Activated CD4-positive, alpha-beta T cell treated with anti-CD3 and anti-CD28 coated beads, Interleukin-2, amount 10 ng/mL, durations not matched to agents 24 days and 14 days (primary cell): Measurements from ENCODE around the gene GLCCI1. TPM values are rescaled to one million over a fixed set of nuclear protein-coding genes. Genes with fewer than 3 reads are reported as not detected.
"Not testable (repeated sequence)": the region's sequence is repeated elsewhere in the genome, so short reads cannot be mapped to it uniquely, and the experiment has no call there.

Source experiments
- DNase-seq: peaks from one replicate; pipeline ENCODE4 v3.0.0; 2022
- H3K27ac Mint-ChIP-seq: one replicate; pipeline ENCODE4 v1.8.0; 2022; ENCODE audit warnings: mild to moderate bottlenecking, mixed read lengths
- H3K27me3 Mint-ChIP-seq: one replicate; pipeline ENCODE4 v1.8.0; 2022; ENCODE audit warnings: mixed read lengths
- H3K36me3 Mint-ChIP-seq: one replicate; pipeline ENCODE4 v1.8.0; 2022; ENCODE audit warnings: low read depth, mild to moderate bottlenecking, mixed read lengths
- H3K4me1 Mint-ChIP-seq: one replicate; pipeline ENCODE4 v1.8.0; 2021; ENCODE audit warnings: mixed read lengths
- H3K4me3 Mint-ChIP-seq: one replicate; pipeline ENCODE4 v1.8.0; 2022; ENCODE audit warnings: mild to moderate bottlenecking, moderate library complexity, mixed read lengths
- H3K9me3 Mint-ChIP-seq: one replicate; pipeline ENCODE4 v1.8.0; 2021; ENCODE audit warnings: mixed read lengths
- intact Hi-C: fragments of 100-400 bp; cut with micrococcal nuclease; formaldehyde crosslinking; loops from one replicate; pipeline ENCODE4 v1.15.1; 2023
- total RNA-seq: library from RNA; stranded (reverse); gene quantifications from 2 replicates; pipeline ENCODE4 v1.2.3, GENCODE V29; 2022

Gene GLCCI1
- total RNA-seq, 1 donor from 2014 or later, result 10.9 TPM

DNA sequence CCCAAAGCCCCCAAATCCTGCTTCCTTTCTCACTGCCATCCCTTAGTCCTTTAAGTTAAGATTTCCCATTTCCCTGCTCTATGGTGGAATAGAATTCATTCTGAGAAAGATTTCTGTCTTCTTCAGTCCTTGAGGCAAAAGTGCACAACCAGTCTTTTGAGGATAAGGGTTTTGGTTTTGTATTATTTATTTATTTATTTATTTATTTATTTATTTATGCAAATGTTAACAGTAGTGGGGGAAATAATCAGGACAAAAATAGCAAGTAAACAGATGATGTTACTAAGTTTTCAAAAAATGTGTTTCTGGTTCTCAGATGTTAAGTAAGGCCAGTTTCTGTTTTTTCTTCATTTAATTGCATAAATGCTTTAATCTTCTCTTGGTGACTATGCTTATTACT lies 84.2 kb downstream of the GLCCI1 start:
- no peak overlapping the region for H3K27ac Mint-ChIP-seq
- DNase-seq, result no peak
- peaks cover 23% of the 10 kb centered on the region for H3K36me3 Mint-ChIP-seq
- no peaks in the 10 kb centered on the region for H3K27me3 Mint-ChIP-seq
- H3K9me3 Mint-ChIP-seq, result peaks cover 3% of the 10 kb centered on the region
- H3K4me1 Mint-ChIP-seq, result peaks cover 19% of the 10 kb centered on the region
- intact Hi-C loops, result no loop called here
- H3K4me3 Mint-ChIP-seq, result no peak overlapping the region

DNA sequence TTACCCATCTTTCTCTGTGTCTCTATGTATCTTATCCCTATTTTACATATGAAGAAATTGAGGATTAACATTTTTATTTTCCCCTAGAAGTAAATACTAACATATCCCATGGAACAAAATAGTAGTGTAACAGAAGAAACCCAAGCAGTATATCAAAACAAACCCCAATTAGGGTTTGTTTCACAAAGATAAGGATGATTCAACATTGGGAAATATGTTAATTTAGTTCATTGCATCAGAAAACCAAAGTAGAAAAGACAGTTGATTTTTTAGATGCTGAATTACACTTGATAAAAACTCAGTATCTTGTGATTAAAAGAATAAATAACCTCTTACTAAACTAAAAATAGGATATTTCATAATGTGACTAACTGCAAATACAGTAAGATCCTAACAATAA lies 87.8 kb downstream of the GLCCI1 start:
- Mint-ChIP-seq H3K27me3 (no peaks in the 10 kb centered on the region), H3K4me1 (peaks cover 10% of the 10 kb centered on the region), H3K4me3 (no peak overlapping the region), H3K36me3 (peaks cover 32% of the 10 kb centered on the region), H3K27ac (no peak overlapping the region), H3K9me3 (no peaks in the 10 kb centered on the region)
- intact Hi-C loops, result no loop called here
- DNase-seq, result no peak

DNA sequence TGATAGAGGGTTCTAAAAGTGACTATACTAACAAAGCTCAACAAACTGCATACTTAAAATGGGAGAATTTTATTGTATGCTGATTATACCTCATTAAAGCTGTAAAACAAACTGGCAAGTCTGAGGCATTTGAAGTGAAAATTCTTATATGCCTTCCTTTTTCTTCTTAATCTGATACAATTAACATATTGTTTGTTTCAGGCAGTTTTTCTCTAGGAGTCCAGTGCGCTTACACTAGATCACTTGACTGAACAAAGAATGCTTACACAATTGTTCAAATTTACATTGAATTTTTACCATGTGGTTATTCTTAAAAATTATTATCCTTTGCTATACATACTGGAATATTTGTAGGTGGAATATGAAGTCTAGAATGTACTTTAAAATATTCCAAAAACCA lies 89.0 kb downstream of the GLCCI1 start:
- H3K36me3 Mint-ChIP-seq, result peaks cover 37% of the 10 kb centered on the region
- intact Hi-C loops, result no loop called here
- peaks cover 3% of the 10 kb centered on the region for H3K9me3 Mint-ChIP-seq
- no peak overlapping the region for H3K4me3 Mint-ChIP-seq
- peaks cover 5% of the 10 kb centered on the region for H3K4me1 Mint-ChIP-seq
- H3K27me3 Mint-ChIP-seq, result no peaks in the 10 kb centered on the region
- H3K27ac Mint-ChIP-seq, result no peak overlapping the region
- DNase-seq, result no peak

DNA sequence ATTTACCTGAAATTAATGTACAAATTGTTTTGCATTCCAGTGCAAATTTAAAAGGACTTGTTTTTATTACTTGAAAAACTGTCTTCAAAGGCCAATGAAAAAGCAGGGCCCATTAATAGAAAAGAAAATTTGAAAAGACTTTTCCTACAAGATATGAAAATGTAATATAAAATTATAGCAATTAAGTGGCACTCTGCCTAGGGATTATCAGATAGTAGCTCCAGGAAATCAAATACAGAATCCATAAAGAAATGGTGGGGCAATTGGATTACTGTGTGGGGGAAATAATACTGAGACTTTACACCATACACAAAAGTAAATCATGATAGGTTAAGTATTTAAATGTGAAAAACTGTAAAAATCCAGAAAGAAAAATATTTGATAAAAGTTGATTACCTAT lies 89.7 kb downstream of the GLCCI1 start:
- Mint-ChIP-seq H3K27ac (no peak overlapping the region), H3K4me1 (peaks cover 5% of the 10 kb centered on the region), H3K4me3 (no peak overlapping the region), H3K9me3 (peaks cover 5% of the 10 kb centered on the region), H3K36me3 (peaks cover 44% of the 10 kb centered on the region), H3K27me3 (no peaks in the 10 kb centered on the region)
- intact Hi-C loops, result no loop called here
- no peak for DNase-seq

DNA sequence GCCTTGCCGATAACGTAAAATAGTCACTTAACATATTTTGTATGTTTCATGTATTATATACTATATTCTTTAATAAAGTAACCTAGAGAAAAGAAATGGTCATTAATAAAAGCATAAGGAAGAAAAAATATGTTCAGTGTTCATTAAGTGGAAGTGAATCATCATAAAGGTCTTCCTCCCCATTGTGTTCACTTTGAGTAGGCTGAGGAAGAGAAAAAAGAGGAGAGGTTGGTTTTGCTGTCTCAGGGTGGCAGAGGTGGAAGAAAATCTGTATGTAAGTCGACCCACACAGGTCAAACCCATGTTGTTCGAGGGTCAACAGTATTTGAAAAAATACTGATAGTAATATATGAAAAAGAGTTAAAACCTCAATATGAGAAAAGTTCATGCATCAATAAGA lies 90.3 kb downstream of the GLCCI1 start:
- DNase-seq, result no peak
- peaks cover 5% of the 10 kb centered on the region for H3K4me1 Mint-ChIP-seq
- intact Hi-C loops, result no loop called here
- H3K27me3 Mint-ChIP-seq, result no peaks in the 10 kb centered on the region
- H3K9me3 Mint-ChIP-seq, result peaks cover 5% of the 10 kb centered on the region
- no peak overlapping the region for H3K27ac Mint-ChIP-seq
- H3K36me3 Mint-ChIP-seq, result peaks cover 49% of the 10 kb centered on the region
- H3K4me3 Mint-ChIP-seq, result no peak overlapping the region

DNA sequence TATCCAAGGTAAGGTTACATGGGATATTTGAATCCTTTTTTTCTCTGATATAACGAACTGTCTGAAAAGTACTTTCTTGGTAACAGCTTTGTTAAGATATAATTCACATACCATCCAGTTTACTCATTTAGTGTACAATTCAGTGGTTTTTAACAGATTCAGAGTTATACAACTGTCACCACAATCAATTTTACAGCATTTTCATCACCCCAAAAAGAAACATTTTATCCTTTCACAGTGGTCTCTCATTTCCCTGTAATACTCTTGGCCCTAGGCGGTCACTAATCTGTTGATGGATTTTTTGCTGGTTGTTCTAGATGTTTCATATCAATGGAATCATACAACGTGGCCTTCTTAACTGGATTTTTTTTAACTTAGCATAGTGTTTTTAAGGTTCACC lies 91.6 kb downstream of the GLCCI1 start:
- peaks cover 14% of the 10 kb centered on the region for H3K9me3 Mint-ChIP-seq
- no peaks in the 10 kb centered on the region for H3K27me3 Mint-ChIP-seq
- H3K4me3 Mint-ChIP-seq, result no peak overlapping the region
- H3K27ac Mint-ChIP-seq, result no peak overlapping the region
- H3K4me1 Mint-ChIP-seq, result peaks cover 7% of the 10 kb centered on the region
- intact Hi-C loops, result no loop called here
- no peak for DNase-seq
- H3K36me3 Mint-ChIP-seq, result peaks cover 57% of the 10 kb centered on the region

DNA sequence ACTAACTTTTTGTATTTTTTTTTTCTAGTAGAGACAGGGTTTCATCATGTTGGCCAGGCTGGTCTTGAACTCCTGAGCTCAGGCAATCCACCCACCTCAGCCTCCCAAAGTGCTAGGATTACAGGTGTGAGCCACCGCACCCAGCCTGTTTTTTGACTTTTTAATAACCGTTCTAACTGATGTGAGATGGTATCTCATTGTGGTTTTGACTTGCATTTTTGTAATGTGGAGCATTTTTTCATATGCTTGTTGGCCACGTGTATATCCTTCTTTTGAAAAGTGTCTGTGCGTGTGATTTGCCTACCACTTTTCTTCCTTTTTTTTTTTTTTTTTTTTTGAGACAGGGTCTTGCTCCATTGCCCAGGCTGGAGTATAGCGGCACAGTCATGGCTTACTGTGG lies 94.7 kb downstream of the GLCCI1 start:
- peaks cover 63% of the 10 kb centered on the region for H3K36me3 Mint-ChIP-seq
- H3K4me3 Mint-ChIP-seq, intact Hi-C loops, H3K4me1 Mint-ChIP-seq, H3K27ac Mint-ChIP-seq, DNase-seq, H3K27me3 Mint-ChIP-seq: not testable (repeated sequence)
- peaks cover 29% of the 10 kb centered on the region for H3K9me3 Mint-ChIP-seq

DNA sequence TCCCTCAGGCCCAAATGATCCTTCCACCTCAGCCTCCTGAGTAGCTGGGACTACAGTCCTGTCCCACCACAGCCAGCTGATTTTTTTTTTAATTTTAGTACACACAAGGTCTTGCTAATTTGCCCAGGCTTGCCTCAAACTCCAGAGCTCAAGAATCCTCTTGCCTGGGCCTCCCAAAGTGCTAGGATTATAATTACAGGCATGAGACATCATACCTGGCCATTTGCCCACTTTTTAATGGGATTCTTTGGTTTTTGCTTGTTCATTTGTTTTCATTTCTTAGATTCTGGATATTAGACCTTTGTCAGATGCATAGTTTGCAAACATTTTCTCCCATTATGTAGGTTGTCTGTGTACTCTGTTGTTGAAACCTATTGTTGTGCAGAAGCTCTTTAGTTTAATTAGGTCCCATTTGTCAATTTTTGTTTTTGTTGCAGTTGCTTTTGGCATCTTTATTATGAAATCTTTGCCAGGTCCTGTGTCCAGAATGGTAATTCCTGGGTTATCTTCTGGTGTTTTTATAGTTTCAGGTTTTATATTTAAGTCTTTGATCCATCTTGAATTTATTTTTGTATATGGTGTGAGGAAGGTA lies 95.2 kb downstream of the GLCCI1 start:
- Mint-ChIP-seq H3K27me3 (no peaks in the 10 kb centered on the region), H3K27ac (no peak overlapping the region), H3K9me3 (peaks cover 29% of the 10 kb centered on the region), H3K36me3 (peaks cover 62% of the 10 kb centered on the region), H3K4me1 (peaks cover 11% of the 10 kb centered on the region), H3K4me3 (no peak overlapping the region)
- no peak for DNase-seq
- intact Hi-C loops, result no loop called here

DNA sequence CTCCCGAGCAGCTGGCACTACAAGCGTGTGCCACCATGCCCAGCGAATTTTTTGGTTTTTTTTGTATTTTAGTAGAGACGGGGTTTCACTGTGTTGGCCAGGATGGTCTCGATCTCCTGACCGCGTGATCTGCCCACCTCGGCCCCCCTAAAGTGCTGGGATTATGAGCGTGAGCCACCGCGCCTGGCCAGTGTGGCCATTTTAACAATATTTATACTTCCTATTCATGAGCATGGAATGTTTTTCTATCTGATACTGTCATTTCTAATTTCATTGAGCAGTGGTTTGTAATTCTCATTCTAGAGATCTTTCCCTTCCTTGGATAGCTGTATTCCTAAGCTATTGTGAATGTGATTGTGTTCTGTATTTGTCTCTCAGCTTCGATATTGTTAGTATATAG lies 96.2 kb downstream of the GLCCI1 start:
- DNase-seq, result no peak
- Mint-ChIP-seq H3K4me1 (peaks cover 9% of the 10 kb centered on the region), H3K4me3 (no peak overlapping the region), H3K36me3 (peaks cover 56% of the 10 kb centered on the region), H3K27me3 (no peaks in the 10 kb centered on the region), H3K27ac (no peak overlapping the region), H3K9me3 (peaks cover 29% of the 10 kb centered on the region)
- intact Hi-C loops, result no loop called here

DNA sequence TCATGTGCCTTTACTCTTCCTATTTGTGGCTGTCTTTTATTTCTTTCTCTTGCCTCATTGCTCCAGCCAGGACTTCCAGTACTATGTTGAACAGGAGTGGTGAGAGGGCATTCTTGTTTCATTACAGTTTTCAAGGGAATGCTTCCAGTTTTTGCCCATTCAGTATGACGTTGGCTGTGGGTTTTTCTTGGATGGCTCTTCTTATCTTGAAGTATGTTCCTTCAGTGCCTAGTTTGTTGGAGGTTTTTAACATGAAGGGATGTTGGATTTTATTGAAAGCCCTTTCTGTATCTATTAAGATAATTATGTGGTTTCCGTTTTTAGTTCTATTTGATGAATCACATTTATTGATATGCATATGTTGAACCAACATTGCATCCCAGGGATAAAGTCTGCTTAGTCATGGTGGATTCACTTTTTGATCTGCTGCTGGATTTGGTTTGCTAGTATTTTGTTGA lies 96.8 kb downstream of the GLCCI1 start:
- H3K4me3 Mint-ChIP-seq, result no peak overlapping the region
- peaks cover 52% of the 10 kb centered on the region for H3K36me3 Mint-ChIP-seq
- DNase-seq, result no peak
- H3K27me3 Mint-ChIP-seq, result no peaks in the 10 kb centered on the region
- H3K27ac Mint-ChIP-seq, result no peak overlapping the region
- peaks cover 9% of the 10 kb centered on the region for H3K4me1 Mint-ChIP-seq
- peaks cover 29% of the 10 kb centered on the region for H3K9me3 Mint-ChIP-seq
- intact Hi-C loops, result no loop called here

DNA sequence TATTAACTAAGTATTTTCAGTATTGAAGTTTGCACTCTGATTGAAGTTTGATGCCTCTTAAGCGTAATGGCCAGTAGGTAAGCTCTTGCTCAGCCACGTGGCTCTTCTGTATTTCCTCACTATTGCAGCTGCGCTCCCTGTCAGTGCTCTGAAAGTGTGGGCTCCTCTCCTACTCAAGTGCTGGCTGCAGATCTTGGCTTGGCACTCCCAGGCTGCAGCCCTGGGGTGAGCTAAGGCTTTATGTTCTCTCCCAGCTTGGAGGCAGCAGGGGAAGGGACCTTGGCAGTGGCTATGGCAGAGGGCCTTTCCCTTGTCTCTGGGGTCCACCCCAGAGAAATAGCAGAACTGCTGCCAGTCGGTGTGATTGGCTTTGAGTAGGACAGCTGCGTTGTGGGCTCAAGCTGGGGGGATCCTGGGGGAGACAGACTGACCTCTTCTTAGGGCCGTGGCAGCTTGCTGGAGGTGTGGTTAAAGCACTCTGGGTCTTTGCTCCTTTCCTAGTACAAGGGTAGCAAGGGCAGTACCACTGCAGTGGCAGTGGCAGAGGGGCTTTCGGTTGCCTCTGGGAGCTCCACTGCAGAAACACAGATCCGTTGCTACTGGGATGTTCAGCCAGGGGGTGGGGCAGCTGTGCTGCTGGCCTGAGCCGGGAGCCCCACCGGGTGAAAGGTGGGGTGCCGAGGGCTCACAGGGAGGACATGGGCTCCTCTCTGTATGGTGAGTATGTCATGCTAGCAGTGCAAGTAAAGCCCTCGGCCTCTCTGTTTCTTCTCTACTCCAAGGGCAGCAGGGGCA lies 100.5 kb downstream of the GLCCI1 start:
- peaks cover 12% of the 10 kb centered on the region for H3K4me1 Mint-ChIP-seq
- no peak overlapping the region for H3K27ac Mint-ChIP-seq
- H3K27me3 Mint-ChIP-seq, result no peaks in the 10 kb centered on the region
- DNase-seq, result no peak
- H3K4me3 Mint-ChIP-seq, result no peak overlapping the region
- H3K36me3 Mint-ChIP-seq, result peaks cover 49% of the 10 kb centered on the region
- peaks cover 32% of the 10 kb centered on the region for H3K9me3 Mint-ChIP-seq
- intact Hi-C loops, result no loop called here

DNA sequence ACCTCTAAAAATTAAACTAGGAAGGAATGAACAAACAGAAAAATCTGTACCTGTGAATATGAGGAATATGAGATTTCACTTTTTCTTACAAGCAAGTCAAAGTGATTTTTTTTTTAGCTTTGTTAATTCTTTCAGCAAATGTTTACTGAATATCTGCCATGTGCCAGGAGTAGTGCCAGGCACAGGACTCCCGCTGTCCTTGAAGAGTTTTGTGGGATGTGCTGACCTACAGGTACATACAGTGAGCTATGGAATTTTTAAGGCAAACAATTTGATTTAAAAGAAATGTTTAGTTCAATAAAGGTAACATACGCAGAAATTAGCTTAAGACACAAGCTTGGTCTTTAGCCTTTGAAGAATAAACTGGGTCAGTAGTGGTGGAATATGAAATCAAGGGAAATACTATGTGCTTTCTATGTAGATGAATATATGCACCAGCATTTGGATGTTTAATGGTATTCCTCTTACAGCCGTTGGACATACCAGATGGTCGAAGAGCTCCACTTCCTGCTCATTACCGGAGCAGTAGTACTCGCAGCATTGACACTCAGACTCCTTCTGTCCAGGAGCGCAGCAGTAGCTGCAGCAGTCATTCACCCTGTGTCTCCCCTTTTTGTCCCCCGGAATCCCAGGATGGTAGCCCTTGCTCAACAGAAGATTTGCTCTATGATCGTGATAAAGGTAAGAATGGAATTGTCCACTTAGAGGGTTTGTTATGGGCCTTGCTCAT lies 102.0 kb downstream of the GLCCI1 start:
- Mint-ChIP-seq H3K27ac (peak overlapping the region; percentile 10), H3K4me3 (no peak overlapping the region), H3K4me1 (peaks cover 9% of the 10 kb centered on the region), H3K9me3 (peaks cover 20% of the 10 kb centered on the region), H3K27me3 (no peaks in the 10 kb centered on the region), H3K36me3 (peaks cover 41% of the 10 kb centered on the region)
- intact Hi-C loops, result no loop called here
- DNase-seq, result no peak

DNA sequence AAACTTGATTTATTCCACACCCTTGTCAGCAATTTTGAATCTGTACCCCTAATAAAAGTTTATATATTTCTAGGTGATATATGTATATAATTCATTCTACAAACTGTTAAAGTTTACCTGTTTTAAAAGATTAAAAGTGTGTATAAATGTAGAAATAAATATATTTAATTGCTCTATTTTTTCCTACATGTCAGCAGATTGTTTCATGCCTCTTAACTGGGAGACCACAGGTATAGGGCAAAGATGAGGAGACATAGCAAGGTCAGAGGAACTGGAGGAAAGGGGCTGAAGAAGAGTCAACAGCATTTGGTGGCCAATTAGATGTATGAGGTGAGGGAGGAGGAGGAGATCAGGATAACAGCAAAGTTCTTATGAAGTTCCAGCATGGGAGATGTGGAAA lies 109.8 kb downstream of the GLCCI1 start:
- no peak for DNase-seq
- Mint-ChIP-seq H3K9me3 (peaks cover 5% of the 10 kb centered on the region), H3K4me1 (no peaks in the 10 kb centered on the region), H3K27ac (no peak overlapping the region), H3K4me3 (no peak overlapping the region), H3K27me3 (no peaks in the 10 kb centered on the region), H3K36me3 (peaks cover 17% of the 10 kb centered on the region)
- intact Hi-C loops, result no loop called here

DNA sequence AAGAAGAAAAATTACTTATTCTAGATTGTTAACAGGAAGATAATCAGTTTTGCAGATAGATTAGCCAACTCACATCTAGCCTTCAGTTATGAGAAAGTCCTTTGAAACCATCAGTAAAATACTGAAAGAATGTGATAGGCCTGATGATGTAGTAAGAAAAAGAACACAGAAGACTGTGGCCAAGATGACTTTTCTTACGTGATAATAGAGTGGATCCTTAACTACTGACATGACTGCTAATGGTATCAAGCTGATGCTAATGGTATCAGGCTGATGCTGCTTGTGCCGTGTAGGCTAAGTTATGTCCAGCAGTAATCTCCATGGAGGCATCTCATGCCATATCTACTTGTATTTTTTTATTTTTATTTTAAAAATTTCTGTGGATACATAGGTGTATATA lies 114.2 kb downstream of the GLCCI1 start:
- Mint-ChIP-seq H3K4me1 (no peaks in the 10 kb centered on the region), H3K27ac (no peak overlapping the region), H3K36me3 (peaks cover 25% of the 10 kb centered on the region), H3K27me3 (no peaks in the 10 kb centered on the region), H3K4me3 (no peak overlapping the region), H3K9me3 (no peaks in the 10 kb centered on the region)
- intact Hi-C loops, result no loop called here
- DNase-seq, result no peak
